IPS-NIHi11 (cell line): ENCODE measurements around the gene ADGRL3.
"Not testable (repeated sequence)": the region's sequence is repeated elsewhere in the genome, so short reads cannot be mapped to it uniquely, and the experiment has no call there.

Source experiments
- DNase-seq: peaks from one replicate; pipeline ENCODE4 v3.0.0; 2012; ENCODE audit warnings: mixed read lengths, low spot score

The ADGRL3 gene

DNA sequence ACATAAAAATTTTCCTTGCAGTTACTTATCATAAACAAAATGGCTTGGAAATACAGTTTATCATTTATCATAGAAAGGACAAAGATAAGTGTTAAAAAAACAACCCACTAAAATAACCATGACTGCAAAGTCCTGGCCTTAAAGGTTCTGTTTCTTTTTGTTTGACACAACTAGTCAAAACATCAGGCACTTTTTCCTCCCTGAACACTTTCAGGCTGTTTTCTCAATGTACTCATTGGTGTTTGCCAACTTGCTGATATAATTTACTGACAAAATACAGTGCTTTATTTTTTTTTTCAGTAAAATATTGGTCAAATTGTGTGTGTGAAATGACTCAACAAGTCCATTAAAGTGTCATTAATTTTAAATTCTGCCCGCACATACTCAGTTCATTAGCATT is 156.6 kb downstream of the ADGRL3 start:
- DNase-seq, result no peak

- no peak for DNase-seq
Observed at GRCh38 chr4:61359301-61359700, 159.2 kb downstream of the ADGRL3 start.

DNA sequence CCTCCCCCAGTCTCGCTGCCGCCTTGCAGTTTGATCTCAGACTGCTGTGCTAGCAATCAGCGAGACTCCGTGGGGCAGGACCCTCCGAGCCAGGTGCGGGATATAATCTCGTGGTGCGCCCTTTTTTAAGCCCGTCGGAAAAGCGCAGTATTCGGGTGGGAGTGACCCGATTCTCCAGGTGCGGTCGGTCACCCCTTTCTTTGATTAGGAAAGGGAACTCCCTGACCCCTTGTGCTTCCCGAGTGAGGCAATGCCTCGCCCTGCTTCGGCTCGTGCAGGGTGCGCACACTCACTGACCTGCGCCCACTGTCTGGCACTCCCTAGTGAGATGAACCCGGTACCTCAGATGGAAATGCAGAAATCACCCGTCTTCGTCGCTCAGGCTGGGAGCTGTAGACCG is 172.7 kb downstream of the ADGRL3 start:
- not testable (repeated sequence) for DNase-seq

DNA sequence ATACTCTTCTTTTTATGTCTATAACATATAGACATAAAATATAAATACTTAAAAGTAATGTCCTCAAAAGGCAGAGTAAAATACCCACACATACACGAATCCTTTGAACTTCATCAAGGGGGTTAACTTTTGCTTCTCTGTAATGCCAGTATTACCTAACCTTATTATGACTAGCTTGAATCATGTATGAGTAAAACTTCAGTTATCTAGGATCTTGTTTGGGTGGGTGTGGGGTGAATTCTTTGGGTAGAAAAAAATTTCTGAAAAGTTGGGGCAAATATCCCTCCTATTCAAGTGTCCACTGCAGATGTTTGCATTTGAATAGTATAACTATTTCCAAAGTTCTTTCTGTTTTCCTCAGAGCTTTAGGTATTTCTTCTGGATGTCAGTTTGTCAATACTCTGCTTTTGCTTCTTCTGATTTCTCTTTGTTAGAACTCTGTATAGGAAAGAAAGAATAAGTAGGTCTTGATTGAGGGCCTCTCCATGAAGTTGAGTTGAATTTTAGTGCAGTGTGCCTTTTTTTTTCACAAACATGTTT is 173.8 kb downstream of the ADGRL3 start:
- no peak for DNase-seq

GRCh38 chr4:61374447-61374891 is 174.3 kb downstream of the ADGRL3 start:
- DNase-seq, result no peak

GRCh38 chr4:61375301-61375700 is 175.2 kb downstream of the ADGRL3 start:
- no peak for DNase-seq

- DNase-seq, result no peak
Observed at GRCh38 chr4:61376301-61376700, 176.2 kb downstream of the ADGRL3 start.

DNA sequence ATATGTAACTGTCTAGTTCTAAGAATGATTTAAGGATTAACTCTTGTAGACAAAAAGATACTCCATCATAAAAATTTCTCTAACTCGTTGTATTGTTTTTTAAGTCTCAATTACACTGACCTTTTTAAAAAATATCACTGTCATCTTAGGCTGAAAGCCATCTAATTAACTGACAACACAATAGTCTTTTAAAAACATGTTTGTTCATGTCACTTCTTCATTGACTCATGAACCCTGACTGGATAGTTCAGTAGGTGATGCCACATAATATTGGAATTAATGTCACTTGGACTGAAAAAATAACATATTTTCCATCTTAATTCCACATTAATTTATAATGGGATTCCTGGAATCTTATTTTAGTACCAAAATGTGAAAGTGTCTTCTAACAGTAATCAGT is 179.3 kb downstream of the ADGRL3 start:
- DNase-seq, result no peak

- no peak for DNase-seq
Observed at GRCh38 chr4:61380865-61381264, 180.7 kb downstream of the ADGRL3 start.

GRCh38 chr4:61385256-61385655 is 185.1 kb downstream of the ADGRL3 start:
- no peak for DNase-seq

DNA sequence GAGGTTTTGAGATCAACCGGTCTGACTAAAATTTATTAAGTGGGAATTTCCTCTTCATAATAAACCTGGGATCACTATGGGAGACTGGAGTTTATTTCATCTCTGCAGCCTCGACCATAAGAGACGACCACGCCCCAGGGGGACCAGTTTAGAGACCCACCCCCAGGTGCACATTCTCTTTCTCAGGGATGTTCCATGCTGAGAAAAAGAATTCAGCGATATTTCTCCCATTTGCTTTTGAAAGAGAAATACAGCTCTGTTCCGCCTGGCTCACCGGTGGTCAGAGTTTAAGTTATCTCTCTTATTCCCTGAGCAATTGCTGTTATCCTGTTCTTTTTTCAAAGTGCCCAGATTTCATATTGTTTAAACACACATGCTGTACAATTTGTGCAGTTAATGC is 187.2 kb downstream of the ADGRL3 start:
- DNase-seq, result not testable (repeated sequence)

GRCh38 chr4:61389640-61390039 is 189.5 kb downstream of the ADGRL3 start:
- DNase-seq, result no peak

DNA sequence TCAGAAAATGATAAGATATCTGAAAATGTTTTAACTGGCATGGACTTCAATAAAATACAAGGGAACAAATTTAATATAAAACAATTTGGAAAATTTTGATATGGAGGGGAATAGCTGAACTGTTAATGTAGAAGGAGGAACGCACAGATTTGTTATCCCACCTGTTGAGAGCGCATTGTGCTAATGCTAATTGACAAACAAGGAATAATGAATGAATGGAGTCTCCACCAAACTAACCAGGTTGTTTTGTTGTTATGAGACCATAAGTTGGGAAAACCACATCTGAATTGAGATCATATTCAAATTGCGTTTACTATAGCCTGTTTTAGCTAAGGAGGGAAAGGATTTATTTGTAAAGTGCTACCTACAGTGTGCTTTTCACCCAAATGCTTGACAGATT is 195.6 kb downstream of the ADGRL3 start:
- DNase-seq, result no peak

DNA sequence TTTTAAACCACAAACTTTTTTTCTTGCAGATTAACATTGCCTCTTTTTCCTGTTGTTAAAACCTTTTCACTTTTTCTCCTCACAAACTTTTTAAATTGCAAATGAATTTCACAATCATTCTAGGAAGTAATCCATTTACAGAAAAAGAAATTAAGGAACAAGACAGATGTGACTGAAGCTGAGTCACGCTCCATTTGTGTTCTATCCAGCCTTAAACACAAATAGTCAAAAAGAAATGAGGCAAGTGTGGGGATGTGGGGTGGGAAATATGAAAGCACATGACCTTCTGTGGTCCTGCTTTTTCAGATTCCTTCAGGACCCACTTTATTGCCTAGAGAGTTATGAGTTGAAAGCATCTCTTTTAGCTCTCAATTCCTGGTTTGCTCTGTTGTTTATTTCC is 197.0 kb downstream of the ADGRL3 start:
- DNase-seq, result no peak

- DNase-seq, result no peak
Observed at GRCh38 chr4:61400439-61401038, 200.4 kb downstream of the ADGRL3 start.

- DNase-seq, result no peak
Observed at GRCh38 chr4:61401771-61402170, 201.6 kb downstream of the ADGRL3 start.

DNA sequence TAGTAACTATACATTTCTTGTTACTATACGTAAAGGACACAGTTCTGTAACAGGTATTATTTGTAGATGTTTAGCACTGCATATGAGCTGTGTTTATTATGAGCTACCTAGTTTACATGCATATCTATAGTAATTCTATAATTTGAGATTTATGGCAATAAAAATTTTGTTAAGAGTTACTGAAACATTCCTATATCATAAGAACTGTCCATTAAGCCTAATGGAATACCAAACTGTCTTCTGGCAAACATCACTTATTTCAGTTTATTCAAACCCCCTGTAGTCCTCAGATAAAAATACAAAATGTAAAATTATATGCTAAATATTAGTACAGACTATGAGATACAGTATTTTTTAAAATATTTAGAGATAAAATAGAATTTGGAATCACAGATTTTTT is 205.2 kb downstream of the ADGRL3 start:
- DNase-seq, result no peak

GRCh38 chr4:61406677-61407076 is 206.6 kb downstream of the ADGRL3 start:
- no peak for DNase-seq

GRCh38 chr4:61407642-61408618 is 207.8 kb downstream of the ADGRL3 start:
- no peak for DNase-seq

- no peak for DNase-seq
Observed at GRCh38 chr4:61408861-61409260, 208.7 kb downstream of the ADGRL3 start.

DNA sequence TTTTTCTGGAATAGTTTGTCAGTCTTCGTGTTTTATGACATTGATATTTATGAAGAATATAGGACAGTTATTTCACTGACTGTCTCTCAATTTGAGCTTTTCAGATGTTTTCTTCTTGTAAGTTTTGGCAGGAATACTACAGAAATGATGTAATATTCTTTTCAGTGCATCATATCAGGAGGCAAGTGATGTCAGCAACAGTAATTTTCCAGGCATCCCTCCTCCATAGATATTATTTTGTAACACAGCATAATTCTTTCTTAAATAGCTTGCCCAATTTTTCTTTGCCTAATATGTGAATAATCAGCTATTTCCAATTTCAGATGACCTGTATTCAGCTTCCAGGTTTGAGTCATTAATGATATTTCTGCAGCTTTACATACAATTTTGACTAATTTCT is 211.1 kb downstream of the ADGRL3 start:
- no peak for DNase-seq

GRCh38 chr4:61425315-61425714 is 225.2 kb downstream of the ADGRL3 start:
- DNase-seq, result no peak

DNA sequence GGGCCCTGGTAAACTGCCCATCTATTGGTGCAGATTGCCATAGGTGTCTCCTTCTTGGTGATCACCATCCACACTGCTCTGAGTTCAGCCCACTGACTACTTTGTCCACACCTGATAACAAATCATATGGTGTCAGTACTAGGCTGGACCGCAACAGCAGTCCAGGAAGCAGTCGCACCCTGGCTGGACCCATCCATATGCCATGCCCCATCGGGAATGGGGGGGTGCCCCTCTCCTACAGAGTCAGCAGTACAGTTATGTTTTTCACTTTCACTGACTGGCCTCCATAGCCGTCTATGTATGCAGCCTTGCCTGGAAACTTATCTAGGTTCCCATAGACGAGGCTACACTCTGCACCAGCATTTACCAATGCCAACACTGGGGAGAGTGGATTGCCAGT is 226.1 kb downstream of the ADGRL3 start:
- no peak for DNase-seq
